Naive thymus-derived CD4-positive, alpha-beta T cell (primary cell): Measurements from ENCODE around the gene SFT2D1. TPM values are rescaled to one million over a fixed set of nuclear protein-coding genes. Genes with fewer than 3 reads are reported as not detected.
A peak's percentile ranks its signal among the peaks of the same experiment; 100 is the strongest.

Source experiments
- ATAC-seq: fragments of 150-1000 bp; cut with Tn5 transposase; 2 replicates; pipeline ENCODE4 v1.10.0; 2021; ENCODE audit warnings: mild to moderate bottlenecking, moderate library complexity
- CTCF ChIA-PET: fragments of 350-600 bp; sonication (Branson Sonifier 250); formaldehyde crosslinking; loops from one replicate; lab custom pipeline; 2021; ENCODE audit warnings: antibody characterized with exemption; lab: Charles Lee
- POLR2A ChIA-PET: fragments of 350-600 bp; sonication (Branson Sonifier 250); formaldehyde crosslinking; loops from one replicate; lab custom pipeline; 2021; ENCODE audit warnings: antibody characterized with exemption, inconsistent platforms; lab: Charles Lee
- DNase-seq, 9 donors: peaks; one replicate each; pipeline versions ENCODE4 v3.0.0 to v3.0.0-alpha.2; 2020 to 2022; ENCODE audit warnings: mixed read lengths in 1 of 9
- H3K27ac ChIP-seq: one replicate; pipeline ENCODE4 v1.7.0; 2013; ENCODE audit warnings: mild to moderate bottlenecking, low read depth, low read length, moderate library complexity
- H3K27me3 ChIP-seq, 2 donors: one replicate each; pipeline ENCODE4 v1.7.0; 2013; ENCODE audit warnings: low read length in 2 of 2, mild to moderate bottlenecking in 2 of 2, moderate library complexity in 2 of 2; ENCODE audit not compliant: control insufficient read depth in 2 of 2, insufficient read depth in 2 of 2
- H3K36me3 ChIP-seq, 3 experiments: 1 replicate in 2 of 3; 2 replicates in 1 of 3; pipeline ENCODE4 v1.7.0; 2013; ENCODE audit warnings: low read length in 3 of 3, mild to moderate bottlenecking in 3 of 3, moderate library complexity in 1 of 3; ENCODE audit not compliant: insufficient read depth in 3 of 3, control insufficient read depth in 2 of 3
- H3K4me1 ChIP-seq, 2 donors: one replicate each; pipeline ENCODE4 v1.7.0; 2013; ENCODE audit warnings: low read length in 2 of 2, mild to moderate bottlenecking in 2 of 2, moderate library complexity in 1 of 2; ENCODE audit not compliant: control insufficient read depth in 2 of 2, insufficient read depth in 2 of 2
- H3K4me3 ChIP-seq: 2 replicates; pipeline ENCODE4 v1.7.0; 2013; ENCODE audit warnings: mild to moderate bottlenecking, low read length
- H3K9me3 ChIP-seq, 3 experiments: 1 replicate in 2 of 3; 2 replicates in 1 of 3; pipeline ENCODE4 v1.7.0; 2013; ENCODE audit warnings: low read length in 3 of 3; ENCODE audit not compliant: control insufficient read depth in 2 of 3
- H3K27ac Mint-ChIP-seq, 9 donors: one replicate each; pipeline ENCODE4 v1.8.0; 2020 to 2022; ENCODE audit warnings: mixed read lengths in 9 of 9, mild to moderate bottlenecking in 8 of 9, moderate library complexity in 5 of 9, inconsistent platforms in 2 of 9
- H3K27me3 Mint-ChIP-seq, 5 donors: one replicate each; pipeline ENCODE4 v1.8.0; 2021 to 2022; ENCODE audit warnings: mixed read lengths in 5 of 5, mild to moderate bottlenecking in 1 of 5
- H3K36me3 Mint-ChIP-seq, 5 donors: one replicate each; pipeline ENCODE4 v1.8.0; 2020 to 2022; ENCODE audit warnings: mixed read lengths in 5 of 5, mild to moderate bottlenecking in 3 of 5, inconsistent platforms in 1 of 5
- H3K4me1 Mint-ChIP-seq, 7 donors: one replicate each; pipeline ENCODE4 v1.8.0; 2020 to 2022; ENCODE audit warnings: mixed read lengths in 7 of 7, mild to moderate bottlenecking in 3 of 7, inconsistent platforms in 1 of 7
- H3K4me3 Mint-ChIP-seq, 10 donors: one replicate each; pipeline ENCODE4 v1.8.0; 2020 to 2022; ENCODE audit warnings: mild to moderate bottlenecking in 10 of 10, mixed read lengths in 10 of 10, moderate library complexity in 6 of 10, inconsistent platforms in 2 of 10
- H3K9me3 Mint-ChIP-seq, 11 donors: one replicate each; pipeline ENCODE4 v1.8.0; 2020 to 2022; ENCODE audit warnings: mixed read lengths in 11 of 11, mild to moderate bottlenecking in 4 of 11, inconsistent platforms in 1 of 11, moderate library complexity in 1 of 11
- intact Hi-C, 2 donors: fragments of 100-400 bp; cut with micrococcal nuclease; formaldehyde crosslinking; loops; one replicate each; pipeline ENCODE4 v1.15.1; 2023
- polyA plus RNA-seq, 2 donors: library from polyadenylated mRNA; unstranded; fragments of 300-500 nt; fragmentation: Illumina TruSeq; gene quantifications; one replicate each; pipeline ENCODE4 v1.2.3, GENCODE V29; 2021
- total RNA-seq, 6 experiments: library from RNA in 5 of 6; stranded (reverse) in 5 of 6; gene quantifications; 1 replicate in 5 of 6; 2 replicates in 1 of 6; pipeline ENCODE4 v1.2.3 and lab custom pipeline; 2021 to 2026

The SFT2D1 gene
- total and polyA plus RNA-seq, 7 experiments from 2014 or later = 18.3 to 52.5 (median 35.3) TPM

GRCh38 chr6:166343150-166343487 is 774 bp upstream of the SFT2D1 start:
- Histone ChIP-seq H3K27me3 (no peaks in the 10 kb centered on the region), H3K4me1 (peaks cover 32 to 35% of the 10 kb centered on the region in 2 donors), H3K4me3 (peak overlapping the region; percentile 94), H3K36me3 (peaks cover 0 to 9% (median 0%) of the 10 kb centered on the region in 3 experiments), H3K27ac (peak overlapping the region; percentile 79), H3K9me3 (no peaks in the 10 kb centered on the region)
- peaks cover 4 to 18% (median 8%) of the 10 kb centered on the region in 7 donors for H3K4me1 Mint-ChIP-seq
- CTCF ChIA-PET = interaction anchor here (1.0 kb wide), 1 partner anchor 74 kb away, joined by 4 read pairs; no protein-coding TSS in a partner anchor
- POLR2A ChIA-PET = interaction anchor here (0.8 to 1.9 kb wide), 3 partner anchors 36 to 284 kb away, joined by 3 to 9 read pairs (median 3); partner anchors contain the start of gene RPS6KA2
- H3K9me3 Mint-ChIP-seq = peaks cover 0 to 3% (median 0%) of the 10 kb centered on the region in 11 donors
- ATAC-seq (no peak), DNase-seq (no peak)
- intact Hi-C loops = loop anchor here in 1 of 2 donors (2.0 to 5.0 kb wide), 3 partner anchors 66 to 614 kb away; partner anchors contain the start of genes RNASET2 and RPS6KA2
- peaks cover 0 to 2% (median 0%) of the 10 kb centered on the region in 5 donors for H3K36me3 Mint-ChIP-seq
- peaks cover 0 to 10% (median 0%) of the 10 kb centered on the region in 5 donors for H3K27me3 Mint-ChIP-seq
- peak overlapping the region in 8 of 10 donors; percentile 83 to 94 (median 90) for H3K4me3 Mint-ChIP-seq
- H3K27ac Mint-ChIP-seq = peak overlapping the region; percentile 5 to 95 (median 60)

- Histone ChIP-seq H3K36me3 (peaks cover 0 to 18% (median 0%) of the 10 kb centered on the region in 3 experiments), H3K27ac (peak overlapping the region; percentile 79), H3K4me3 (peak overlapping the region; percentile 94), H3K4me1 (peaks cover 32 to 37% of the 10 kb centered on the region in 2 donors), H3K27me3 (no peaks in the 10 kb centered on the region), H3K9me3 (no peaks in the 10 kb centered on the region)
- DNase-seq (peak in 1 of 9 donors; percentile 9), ATAC-seq (peak; percentile 21)
- POLR2A ChIA-PET = interaction anchor here (0.6 to 1.9 kb wide), 5 partner anchors 37 to 521 kb away, joined by 3 to 9 read pairs (median 3); no protein-coding TSS in a partner anchor
- H3K9me3 Mint-ChIP-seq = peaks cover 0 to under 1% (median 0%) of the 10 kb centered on the region in 11 donors
- intact Hi-C loops = loop anchor here (1.0 to 5.0 kb wide), 6 partner anchors 9 to 615 kb away; partner anchors contain the start of genes RPS6KA2 (in 2 of the 2) and RNASET2 (in 1 of the 2)
- H3K27ac Mint-ChIP-seq = peak overlapping the region; percentile 72 to 95 (median 84)
- H3K4me3 Mint-ChIP-seq = peak overlapping the region in 8 of 10 donors; percentile 83 to 94 (median 90)
- CTCF ChIA-PET = interaction anchor here (0.5 to 1.0 kb wide), 2 partner anchors 75 to 138 kb away, joined by 3 to 4 read pairs; no protein-coding TSS in a partner anchor
- H3K27me3 Mint-ChIP-seq = peaks cover 0 to 10% (median 0%) of the 10 kb centered on the region in 5 donors
- peaks cover 2 to 12% (median 5%) of the 10 kb centered on the region in 5 donors for H3K36me3 Mint-ChIP-seq
- H3K4me1 Mint-ChIP-seq = peaks cover 4 to 18% (median 10%) of the 10 kb centered on the region in 7 donors
Observed at GRCh38 chr6:166341977-166342348, 382 bp downstream of the SFT2D1 start.

- H3K4me3 ChIP-seq = peak overlapping the region; percentile 94
- H3K27ac ChIP-seq = no peak overlapping the region
- peak in 7 of 9 donors; percentile 31 to 54 (median 48) for DNase-seq
- Mint-ChIP-seq H3K4me3 (peak overlapping the region in 8 of 10 donors; percentile 83 to 94 (median 90)), H3K4me1 (peaks cover 8 to 22% (median 10%) of the 10 kb centered on the region in 7 donors), H3K9me3 (no peaks in the 10 kb centered on the region), H3K27me3 (peaks cover 0 to 5% (median 0%) of the 10 kb centered on the region in 5 donors), H3K36me3 (peaks cover 2 to 12% (median 5%) of the 10 kb centered on the region in 5 donors), H3K27ac (peak overlapping the region; percentile 72 to 95 (median 84))
- no peaks in the 10 kb centered on the region for H3K9me3 ChIP-seq
- CTCF ChIA-PET = no interaction called here
- POLR2A ChIA-PET = interaction anchor here (0.6 to 1.9 kb wide), 4 partner anchors 38 to 521 kb away, joined by 3 to 9 read pairs (median 4); no protein-coding TSS in a partner anchor
- H3K4me1 ChIP-seq = peaks cover 32 to 37% of the 10 kb centered on the region in 2 donors
- intact Hi-C loops = loop anchor here in 1 of 2 donors (5.0 kb wide), 1 partner anchor 64 kb away; no protein-coding TSS in a partner anchor
- H3K27me3 ChIP-seq = no peaks in the 10 kb centered on the region
- peak; percentile 33 for ATAC-seq
- peaks cover 0 to 23% (median 0%) of the 10 kb centered on the region in 3 experiments for H3K36me3 ChIP-seq
Observed at GRCh38 chr6:166341464-166341863, 881 bp downstream of the SFT2D1 start.

- Mint-ChIP-seq H3K4me3 (no peak overlapping the region), H3K9me3 (no peaks in the 10 kb centered on the region)
- H3K4me3 ChIP-seq = no peak overlapping the region
Observed at GRCh38 chr6:166338854-166339253, 3.5 kb downstream of the SFT2D1 start.

GRCh38 chr6:166336847-166337246 is 5.5 kb downstream of the SFT2D1 start:
- ChIA-PET CTCF (no interaction called here), POLR2A (interaction anchor here (0.6 to 1.1 kb wide), 4 partner anchors 11 to 504 kb away, joined by 3 read pairs; no protein-coding TSS in a partner anchor)
- intact Hi-C loops = no loop called here
- H3K4me1 Mint-ChIP-seq = peaks cover 36 to 56% (median 49%) of the 10 kb centered on the region in 7 donors
- peaks cover 58 to 65% of the 10 kb centered on the region in 2 donors for H3K4me1 ChIP-seq
- peaks cover 0 to 22% (median 0%) of the 10 kb centered on the region in 3 experiments for H3K36me3 ChIP-seq
- no peak overlapping the region for H3K4me3 Mint-ChIP-seq
- DNase-seq (no peak), ATAC-seq (no peak)
- H3K27ac Mint-ChIP-seq = no peak overlapping the region
- H3K36me3 Mint-ChIP-seq = peaks cover 12 to 33% (median 22%) of the 10 kb centered on the region in 5 donors
- H3K27me3 Mint-ChIP-seq = no peaks in the 10 kb centered on the region
- H3K9me3 ChIP-seq = no peaks in the 10 kb centered on the region
- no peaks in the 10 kb centered on the region for H3K9me3 Mint-ChIP-seq
- no peak overlapping the region for H3K27ac ChIP-seq
- no peaks in the 10 kb centered on the region for H3K27me3 ChIP-seq
- H3K4me3 ChIP-seq = no peak overlapping the region

More at GRCh38 chr6:166338854-166339253, 3.5 kb downstream of the SFT2D1 start:
- Histone ChIP-seq H3K4me1 (peaks cover 46 to 53% of the 10 kb centered on the region in 2 donors), H3K27me3 (no peaks in the 10 kb centered on the region), H3K27ac (no peak overlapping the region), H3K9me3 (no peaks in the 10 kb centered on the region), H3K36me3 (peaks cover 0 to 31% (median 0%) of the 10 kb centered on the region in 3 experiments)
- no peak for ATAC-seq
- H3K27me3 Mint-ChIP-seq = no peaks in the 10 kb centered on the region
- no peak overlapping the region for H3K27ac Mint-ChIP-seq
- peaks cover 22 to 45% (median 35%) of the 10 kb centered on the region in 7 donors for H3K4me1 Mint-ChIP-seq
- intact Hi-C loops = no loop called here
- POLR2A ChIA-PET = no interaction called here
- peaks cover 12 to 26% (median 17%) of the 10 kb centered on the region in 5 donors for H3K36me3 Mint-ChIP-seq
- CTCF ChIA-PET = interaction anchor here (0.9 kb wide), 1 partner anchor 43 kb away, joined by 3 read pairs; no protein-coding TSS in a partner anchor
- no peak for DNase-seq

GRCh38 chr6:166335378-166336302 is 6.7 kb downstream of the SFT2D1 start:
- peaks cover 34 to 58% (median 52%) of the 10 kb centered on the region in 7 donors for H3K4me1 Mint-ChIP-seq
- no peak overlapping the region for H3K27ac ChIP-seq

More at GRCh38 chr6:166335378-166336302, 6.7 kb downstream of the SFT2D1 start:
- POLR2A ChIA-PET = interaction anchor here (1.1 to 1.2 kb wide), 2 partner anchors 13 to 15 kb away, joined by 3 to 4 read pairs; no protein-coding TSS in a partner anchor
- Mint-ChIP-seq H3K27ac (peak overlapping the region in 1 of 9 donors; percentile 67), H3K27me3 (no peaks in the 10 kb centered on the region), H3K9me3 (no peaks in the 10 kb centered on the region), H3K36me3 (peaks cover 12 to 33% (median 22%) of the 10 kb centered on the region in 5 donors), H3K4me3 (peak overlapping the region in 7 of 10 donors; percentile 8 to 81 (median 50))
- no peak for ATAC-seq
- peaks cover 51 to 63% of the 10 kb centered on the region in 2 donors for H3K4me1 ChIP-seq
- H3K36me3 ChIP-seq = peaks cover 0 to 24% (median 0%) of the 10 kb centered on the region in 3 experiments
- DNase-seq = no peak
- H3K4me3 ChIP-seq = no peak overlapping the region
- no peaks in the 10 kb centered on the region for H3K9me3 ChIP-seq
- H3K27me3 ChIP-seq = no peaks in the 10 kb centered on the region
- CTCF ChIA-PET = no interaction called here
- intact Hi-C loops = no loop called here
